ENCODE data around the gene RRP7A. TPM values are rescaled to one million over a fixed set of nuclear protein-coding genes. Genes with fewer than 3 reads are reported as not detected.
"Not testable (repeated sequence)": the region's sequence is repeated elsewhere in the genome, so short reads cannot be mapped to it uniquely, and the experiment has no call there.

Gene RRP7A
- total and polyA plus RNA-seq, 8 donors, result 7.4 to 21.5 (median 17.5) TPM

DNA sequence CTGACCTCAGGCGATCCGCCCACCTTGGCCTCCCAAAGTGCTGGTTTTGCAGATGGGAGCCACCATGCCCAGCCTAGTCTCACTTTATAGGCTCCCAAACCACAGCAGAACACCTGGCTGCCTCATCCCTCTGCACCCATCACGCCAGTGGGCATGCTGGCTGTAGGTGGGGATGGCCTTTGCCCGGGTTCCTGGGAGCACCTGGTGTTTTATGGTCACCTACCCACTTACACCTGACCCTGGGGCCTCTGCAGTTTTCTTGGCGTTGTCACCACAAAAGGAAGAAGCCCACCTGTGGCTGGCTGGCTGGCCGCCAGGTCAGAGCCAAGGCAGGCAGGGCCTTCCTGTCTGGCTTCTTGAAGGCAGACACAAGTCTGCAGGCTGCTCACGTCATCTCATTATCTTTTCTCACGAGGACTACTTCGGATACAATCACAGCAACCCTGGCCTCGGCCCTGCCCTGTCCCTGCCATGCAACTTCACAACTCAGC lies 8.2 kb downstream of the RRP7A start:
- 79 to 84% methylated on average over 10 of the region's 10 CpGs for WGBS, 2 donors
- peak in 1 of 6 donors; percentile 68 for DNase-seq
- Histone ChIP-seq H3K27me3 (no peaks in the 10 kb centered on the region), H3K9me3 (no peaks in the 10 kb centered on the region), H3K27ac (no peak overlapping the region), H3K36me3 (peaks cover 0 to 8% (median 0%) of the 10 kb centered on the region in 3 donors), H3K4me3 (no peak overlapping the region), H3K4me1 (peaks cover 3 to 5% (median 4%) of the 10 kb centered on the region in 3 donors)
- ATAC-seq, result no peak
- no peak for FAIRE-seq
- intact Hi-C loops (cut with DNase I), result no loop called here
- TF ChIP-seq, protein P1, sequence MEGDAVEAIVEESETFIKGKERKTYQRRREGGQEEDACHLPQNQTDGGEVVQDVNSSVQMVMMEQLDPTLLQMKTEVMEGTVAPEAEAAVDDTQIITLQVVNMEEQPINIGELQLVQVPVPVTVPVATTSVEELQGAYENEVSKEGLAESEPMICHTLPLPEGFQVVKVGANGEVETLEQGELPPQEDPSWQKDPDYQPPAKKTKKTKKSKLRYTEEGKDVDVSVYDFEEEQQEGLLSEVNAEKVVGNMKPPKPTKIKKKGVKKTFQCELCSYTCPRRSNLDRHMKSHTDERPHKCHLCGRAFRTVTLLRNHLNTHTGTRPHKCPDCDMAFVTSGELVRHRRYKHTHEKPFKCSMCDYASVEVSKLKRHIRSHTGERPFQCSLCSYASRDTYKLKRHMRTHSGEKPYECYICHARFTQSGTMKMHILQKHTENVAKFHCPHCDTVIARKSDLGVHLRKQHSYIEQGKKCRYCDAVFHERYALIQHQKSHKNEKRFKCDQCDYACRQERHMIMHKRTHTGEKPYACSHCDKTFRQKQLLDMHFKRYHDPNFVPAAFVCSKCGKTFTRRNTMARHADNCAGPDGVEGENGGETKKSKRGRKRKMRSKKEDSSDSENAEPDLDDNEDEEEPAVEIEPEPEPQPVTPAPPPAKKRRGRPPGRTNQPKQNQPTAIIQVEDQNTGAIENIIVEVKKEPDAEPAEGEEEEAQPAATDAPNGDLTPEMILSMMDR (IDR thresholded peaks at IDR 0.05), result no peak

- Histone ChIP-seq H3K27ac (no peak overlapping the region), H3K27me3 (no peaks in the 10 kb centered on the region), H3K4me3 (no peak overlapping the region), H3K4me1 (no peaks in the 10 kb centered on the region), H3K36me3 (peaks cover 0 to 8% (median 0%) of the 10 kb centered on the region in 3 donors), H3K9me3 (no peaks in the 10 kb centered on the region)
- TF ChIP-seq, protein P1 (IDR thresholded peaks at IDR 0.05), result no peak
- ATAC-seq (no peak), FAIRE-seq (no peak), DNase-seq (no peak)
- intact Hi-C loops (cut with DNase I), result no loop called here
- 64 to 79% methylated on average over 5 to 15 of the region's 15 CpGs for WGBS, 2 donors
Observed at GRCh38 chr22:42509548-42509947, 10.0 kb downstream of the RRP7A start.

DNA sequence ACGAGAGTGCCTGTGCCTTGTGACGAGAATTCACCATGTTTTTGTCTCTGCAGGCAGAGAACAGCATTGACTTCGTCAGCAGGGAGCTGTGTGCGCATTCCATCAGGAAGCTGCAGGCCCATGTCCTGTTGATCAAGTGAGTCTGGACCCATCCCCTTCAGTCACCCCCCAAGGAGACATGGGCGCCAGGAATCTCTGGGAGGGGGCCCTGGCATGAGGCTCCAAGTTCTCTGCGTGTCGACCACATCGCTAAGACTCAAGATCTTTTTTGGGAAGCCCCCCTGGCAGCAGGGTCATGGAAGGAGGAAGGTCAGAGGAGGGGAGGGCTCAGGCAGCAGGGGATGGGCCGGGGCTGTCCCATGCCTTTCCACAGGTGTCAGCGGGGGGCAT lies 10.6 kb downstream of the RRP7A start:
- FAIRE-seq; H3K27ac ChIP-seq; DNase-seq; intact Hi-C loops (cut with DNase I); H3K4me1 ChIP-seq; H3K27me3 ChIP-seq; H3K9me3 ChIP-seq; H3K36me3 ChIP-seq; ATAC-seq; H3K4me3 ChIP-seq: not testable (repeated sequence)
- WGBS, 2 donors, result 52 to 57% methylated on average over 4 to 10 of the region's 10 CpGs

DNA sequence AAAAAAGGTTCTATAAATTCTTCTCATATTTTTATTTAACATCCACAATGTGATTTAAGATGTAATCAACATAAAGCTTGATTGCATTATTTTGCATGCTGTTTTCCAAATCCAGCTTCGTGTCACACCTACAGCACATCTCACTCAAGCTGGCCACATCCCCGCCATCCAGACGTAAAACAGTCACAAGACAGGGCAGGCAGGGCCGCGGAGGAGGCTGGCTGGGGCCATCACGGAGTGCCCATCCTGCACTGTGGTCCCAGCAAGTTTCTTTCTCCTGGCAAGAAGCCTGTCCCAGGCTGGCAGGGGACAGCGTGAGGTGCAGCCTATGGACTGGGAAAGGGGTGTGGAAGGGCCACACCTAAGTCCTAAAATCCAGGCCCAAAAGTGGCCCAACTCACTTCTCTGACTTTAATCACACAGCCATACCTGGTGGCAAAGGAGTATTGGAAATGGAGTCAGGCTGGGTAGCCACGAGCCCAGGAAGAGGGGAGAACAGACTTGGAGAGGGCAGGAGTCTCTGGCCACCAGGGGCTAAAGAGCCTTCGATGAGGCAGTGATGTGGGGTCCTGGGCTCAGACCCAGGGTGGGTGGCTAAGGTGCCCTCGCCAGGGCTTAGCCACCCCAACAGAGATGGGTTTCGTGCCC lies 11.1 kb downstream of the RRP7A start:
- ATAC-seq; H3K27me3 ChIP-seq; H3K27ac ChIP-seq; H3K4me1 ChIP-seq; H3K9me3 ChIP-seq; DNase-seq; H3K36me3 ChIP-seq; H3K4me3 ChIP-seq; FAIRE-seq; intact Hi-C loops (cut with DNase I): not testable (repeated sequence)
- 44 to 64% methylated on average over 8 to 11 of the region's 11 CpGs for WGBS, 2 donors

DNA sequence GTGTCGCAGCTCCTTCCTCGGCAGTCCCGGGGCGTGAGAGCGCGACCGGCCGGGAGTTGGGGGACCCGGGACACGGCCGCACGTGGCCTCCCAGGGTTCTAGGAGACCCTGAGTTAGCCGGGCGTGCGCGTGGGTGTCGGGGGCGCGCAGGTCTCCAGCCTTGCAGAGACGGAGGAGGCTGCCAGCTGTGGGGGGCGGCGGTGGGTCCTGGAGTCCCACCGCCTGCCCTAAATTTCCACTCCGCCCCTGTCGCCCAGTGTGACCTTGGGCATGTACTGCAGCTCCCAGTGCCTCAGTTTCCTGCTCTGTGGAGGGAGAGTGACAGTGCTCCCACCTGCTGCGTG lies 18.8 kb downstream of the RRP7A start:
- WGBS, 2 donors, result 9 to 24% methylated on average over 19 to 26 of the region's 26 CpGs
- peak overlapping the region; percentile 12 to 43 (median 26) for H3K4me3 ChIP-seq
- H3K4me1 ChIP-seq, result peaks cover 0 to 8% (median 4%) of the 10 kb centered on the region in 3 donors
- FAIRE-seq (no peak), ATAC-seq (no peak), DNase-seq (peak in 1 of 6 donors; percentile 47)
- no peaks in the 10 kb centered on the region for H3K36me3 ChIP-seq
- intact Hi-C loops (cut with DNase I), result no loop called here
- no peaks in the 10 kb centered on the region for H3K9me3 ChIP-seq
- TF ChIP-seq, protein P1 (IDR thresholded peaks at IDR 0.05), result no peak
- no peaks in the 10 kb centered on the region for H3K27me3 ChIP-seq
- no peak overlapping the region for H3K27ac ChIP-seq

GRCh38 chr22:42500161-42500835 lies 19.3 kb downstream of the RRP7A start:
- DNase-seq (peak; percentile 85 to 96 (median 94)), FAIRE-seq (no peak), ATAC-seq (peak; percentile 86 to 90 (median 88))
- TF ChIP-seq, protein P1 (IDR thresholded peaks at IDR 0.05), result no peak
- no peaks in the 10 kb centered on the region for H3K27me3 ChIP-seq
- intact Hi-C loops (cut with DNase I), result no loop called here
- peak overlapping the region in 2 of 4 donors; percentile 64 to 72 for H3K27ac ChIP-seq
- WGBS, 2 donors, result 1 to 2% methylated on average over 21 to 54 of the region's 56 CpGs
- H3K36me3 ChIP-seq, result no peaks in the 10 kb centered on the region
- H3K9me3 ChIP-seq, result no peaks in the 10 kb centered on the region
- peaks cover 0 to 8% (median 4%) of the 10 kb centered on the region in 3 donors for H3K4me1 ChIP-seq
- H3K4me3 ChIP-seq, result peak overlapping the region; percentile 12 to 43 (median 26)

DNA sequence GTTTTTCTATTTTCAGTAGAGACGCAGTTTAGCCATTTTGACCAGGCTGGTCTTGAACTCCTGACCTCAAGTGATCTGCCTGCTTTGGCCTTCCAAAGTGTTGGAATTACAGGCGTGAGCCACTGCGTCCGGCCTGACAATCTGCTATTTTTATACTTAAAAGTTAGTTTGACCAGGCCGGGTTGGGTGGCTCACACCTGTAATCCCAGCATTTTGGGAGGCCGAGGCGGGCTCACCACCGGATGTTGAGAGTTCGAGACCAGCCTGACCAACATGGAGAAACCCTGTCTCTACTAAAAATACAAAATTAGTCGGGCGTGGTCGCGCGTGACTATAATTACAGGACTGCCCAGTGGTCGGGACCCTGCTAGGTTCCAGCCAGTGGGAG lies 19.8 kb downstream of the RRP7A start:
- H3K27me3 ChIP-seq; intact Hi-C loops (cut with DNase I); H3K36me3 ChIP-seq; FAIRE-seq; H3K4me1 ChIP-seq; DNase-seq; H3K9me3 ChIP-seq: not testable (repeated sequence)
- H3K27ac ChIP-seq, result peak overlapping the region in 2 of 4 donors; percentile 64 to 72
- 53 to 58% methylated on average over 15 of the region's 15 CpGs for WGBS, 2 donors
- peak in 1 of 4 donors; percentile 1 for ATAC-seq
- H3K4me3 ChIP-seq, result peak overlapping the region in 2 of 4 donors; percentile 32 to 43

- DNase-seq; H3K4me1 ChIP-seq; H3K27ac ChIP-seq; intact Hi-C loops (cut with DNase I); H3K9me3 ChIP-seq; ATAC-seq; H3K36me3 ChIP-seq; H3K27me3 ChIP-seq; H3K4me3 ChIP-seq; FAIRE-seq: not testable (repeated sequence)
- WGBS, 2 donors, result 58 to 59% methylated on average over 10 of the region's 10 CpGs
Observed at GRCh38 chr22:42495533-42496141, 24.0 kb downstream of the RRP7A start.
